Measurements from ENCODE around the gene RTEL1. TPM values are rescaled to one million over a fixed set of nuclear protein-coding genes. Genes with fewer than 3 reads are reported as not detected.

Gene RTEL1
- total and polyA plus RNA-seq, 2 donors (not counting 1 experiment from before 2014, with no cell fraction given) = 15.1 to 32.6 TPM

DNA sequence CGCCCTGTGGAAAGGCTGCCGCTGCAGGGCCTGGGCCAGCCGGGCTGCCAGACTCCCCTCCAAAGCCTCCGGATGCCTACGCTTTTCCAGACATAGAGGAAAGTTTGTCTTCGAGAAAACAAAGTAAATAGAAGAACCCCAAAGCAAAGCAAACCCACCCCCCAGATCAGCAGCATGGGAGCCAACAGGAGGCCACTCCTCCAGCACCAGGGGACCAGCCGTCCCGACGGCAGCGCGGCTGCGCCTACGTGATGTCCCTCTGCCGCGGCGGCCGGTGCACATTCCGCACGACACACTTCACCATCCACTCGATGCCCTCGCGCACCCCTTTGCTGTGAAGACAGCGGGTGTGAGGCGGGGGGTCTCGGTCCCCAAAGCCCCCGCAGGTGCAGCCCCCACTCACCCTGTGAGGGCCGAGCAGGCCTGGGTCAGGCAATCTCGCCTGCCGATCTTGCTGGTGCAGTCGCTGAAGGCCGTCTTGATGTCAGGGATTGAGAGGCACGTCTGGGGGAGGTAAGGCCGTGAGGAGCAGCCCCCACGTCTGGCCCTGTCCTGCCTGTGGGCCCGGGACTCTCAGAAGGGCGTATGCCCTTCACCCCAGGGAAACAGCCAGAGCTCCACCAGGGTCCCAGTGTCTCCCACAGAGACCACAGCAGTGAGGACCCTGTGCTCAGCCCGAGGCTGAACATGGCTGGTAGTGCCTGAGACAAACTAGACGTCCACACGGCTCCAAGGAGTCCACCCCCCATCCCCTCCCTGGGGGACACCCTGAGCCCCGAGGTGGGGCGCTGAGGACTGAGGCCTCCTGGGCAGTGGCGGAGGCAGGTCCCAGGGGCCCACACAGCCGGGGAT is 42.3 kb downstream of the RTEL1 start:
- no peak for ATAC-seq (ENCODE audit: low read depth)
- Histone ChIP-seq H3K9me3 (ENCODE audit: control extremely low read depth in 1 of 3, control insufficient read depth in 2 of 3, insufficient read depth in 1 of 3, low read length in 2 of 3) (no peaks in the 10 kb centered on the region), H3K27ac (ENCODE audit: low read length in 2 of 2) (no peak overlapping the region), H3K4me2 (replicated peaks; ENCODE audit: low read depth, low read length, poor library complexity, severe bottlenecking) (no peak overlapping the region), H3K79me2 (ENCODE audit: control insufficient read depth, insufficient read depth, low read length) (peaks cover 80% of the 10 kb centered on the region), H4K20me1 (ENCODE audit: control insufficient read depth, insufficient read depth, low read length, poor library complexity, severe bottlenecking) (peaks cover 99% of the 10 kb centered on the region), H3K36me3 (replicated peaks in 1 of 2; ENCODE audit: control extremely low read depth in 1 of 2, control insufficient read depth in 1 of 2, extremely low read depth in 1 of 2, insufficient read depth in 2 of 2, low read length in 1 of 2) (peaks cover 0 to 16% of the 10 kb centered on the region in 2 experiments), H3K4me1 (ENCODE audit: control insufficient read depth in 2 of 2, insufficient read depth in 2 of 2, low read length in 2 of 2) (peaks cover 18% of the 10 kb centered on the region in 2 donors), H2AFZ (ENCODE audit: insufficient read depth, low read depth, low read length, poor library complexity, severe bottlenecking) (no peak overlapping the region), H3K4me3 (ENCODE audit: control extremely low read depth in 1 of 5, extremely low read depth in 1 of 5, insufficient read depth in 1 of 5, low read depth in 2 of 5, low read length in 4 of 5) (no peak overlapping the region), H3K27me3 (replicated peaks in 1 of 4; ENCODE audit: control extremely low read depth in 1 of 4, control insufficient read depth in 3 of 4, insufficient read depth in 4 of 4, low read length in 3 of 4) (peaks cover 0 to 3% (median 0%) of the 10 kb centered on the region in 4 experiments), H3K9ac (ENCODE audit: low read length) (no peak overlapping the region)
- 98% methylated on average over 36 of the region's 43 CpGs for WGBS (ENCODE audit: insufficient coverage)
- H3K27ac Mint-ChIP-seq = no peak overlapping the region
- H3K4me3 Mint-ChIP-seq = no peak overlapping the region
- POLR2A ChIA-PET = no interaction called here
- TF ChIP-seq, protein P1, sequence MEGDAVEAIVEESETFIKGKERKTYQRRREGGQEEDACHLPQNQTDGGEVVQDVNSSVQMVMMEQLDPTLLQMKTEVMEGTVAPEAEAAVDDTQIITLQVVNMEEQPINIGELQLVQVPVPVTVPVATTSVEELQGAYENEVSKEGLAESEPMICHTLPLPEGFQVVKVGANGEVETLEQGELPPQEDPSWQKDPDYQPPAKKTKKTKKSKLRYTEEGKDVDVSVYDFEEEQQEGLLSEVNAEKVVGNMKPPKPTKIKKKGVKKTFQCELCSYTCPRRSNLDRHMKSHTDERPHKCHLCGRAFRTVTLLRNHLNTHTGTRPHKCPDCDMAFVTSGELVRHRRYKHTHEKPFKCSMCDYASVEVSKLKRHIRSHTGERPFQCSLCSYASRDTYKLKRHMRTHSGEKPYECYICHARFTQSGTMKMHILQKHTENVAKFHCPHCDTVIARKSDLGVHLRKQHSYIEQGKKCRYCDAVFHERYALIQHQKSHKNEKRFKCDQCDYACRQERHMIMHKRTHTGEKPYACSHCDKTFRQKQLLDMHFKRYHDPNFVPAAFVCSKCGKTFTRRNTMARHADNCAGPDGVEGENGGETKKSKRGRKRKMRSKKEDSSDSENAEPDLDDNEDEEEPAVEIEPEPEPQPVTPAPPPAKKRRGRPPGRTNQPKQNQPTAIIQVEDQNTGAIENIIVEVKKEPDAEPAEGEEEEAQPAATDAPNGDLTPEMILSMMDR (IDR thresholded peaks at IDR 0.05) = no peak
- no peak for TF ChIP-seq EZH2 (IDR thresholded peaks at IDR 0.05; ENCODE audit: borderline replicate concordance, insufficient read depth, low read depth, low read length, poor library complexity, severe bottlenecking)
- CTCF ChIA-PET = no interaction called here
- DNase-seq = peak; percentile 10
- H3K27me3 Mint-ChIP-seq = no peaks in the 10 kb centered on the region
- no peaks in the 10 kb centered on the region for H3K9me3 Mint-ChIP-seq (ENCODE audit: insufficient read depth)
- intact Hi-C loops (cut with micrococcal nuclease) = no loop called here
- peaks cover 16% of the 10 kb centered on the region for H3K4me1 Mint-ChIP-seq

DNA sequence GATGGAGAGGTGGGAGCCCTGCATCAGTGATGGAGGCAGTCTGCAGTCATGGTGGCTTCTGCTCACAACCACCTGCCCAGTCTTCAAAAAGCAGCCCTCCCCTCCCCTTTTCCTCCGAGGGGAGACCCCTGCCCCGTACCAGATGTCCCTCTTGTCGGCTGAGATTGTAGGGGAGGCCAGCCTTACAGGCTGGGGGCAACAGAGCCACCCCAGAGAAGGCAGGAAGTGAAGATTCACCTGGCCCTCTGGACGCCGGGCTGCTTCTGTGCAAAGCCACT is 42.9 kb downstream of the RTEL1 start:
- Histone ChIP-seq H3K4me2 (replicated peaks; ENCODE audit: low read depth, low read length, poor library complexity, severe bottlenecking) (no peak overlapping the region), H4K20me1 (ENCODE audit: control insufficient read depth, insufficient read depth, low read length, poor library complexity, severe bottlenecking) (peaks cover 99% of the 10 kb centered on the region), H2AFZ (ENCODE audit: insufficient read depth, low read depth, low read length, poor library complexity, severe bottlenecking) (no peak overlapping the region), H3K36me3 (replicated peaks in 1 of 2; ENCODE audit: control extremely low read depth in 1 of 2, control insufficient read depth in 1 of 2, extremely low read depth in 1 of 2, insufficient read depth in 2 of 2, low read length in 1 of 2) (peaks cover 0 to 21% of the 10 kb centered on the region in 2 experiments), H3K4me1 (ENCODE audit: control insufficient read depth in 2 of 2, insufficient read depth in 2 of 2, low read length in 2 of 2) (peaks cover 17 to 18% of the 10 kb centered on the region in 2 donors), H3K9ac (ENCODE audit: low read length) (no peak overlapping the region), H3K4me3 (ENCODE audit: control extremely low read depth in 1 of 5, extremely low read depth in 1 of 5, insufficient read depth in 1 of 5, low read depth in 2 of 5, low read length in 4 of 5) (no peak overlapping the region), H3K9me3 (ENCODE audit: control extremely low read depth in 1 of 3, control insufficient read depth in 2 of 3, insufficient read depth in 1 of 3, low read length in 2 of 3) (no peaks in the 10 kb centered on the region), H3K27me3 (replicated peaks in 1 of 4; ENCODE audit: control extremely low read depth in 1 of 4, control insufficient read depth in 3 of 4, insufficient read depth in 4 of 4, low read length in 3 of 4) (peaks cover 0 to 3% (median 0%) of the 10 kb centered on the region in 4 experiments), H3K27ac (ENCODE audit: low read length in 2 of 2) (no peak overlapping the region), H3K79me2 (ENCODE audit: control insufficient read depth, insufficient read depth, low read length) (peaks cover 86% of the 10 kb centered on the region)
- intact Hi-C loops (cut with micrococcal nuclease) = no loop called here
- Mint-ChIP-seq H3K27me3 (no peaks in the 10 kb centered on the region), H3K27ac (no peak overlapping the region), H3K4me1 (peaks cover 16% of the 10 kb centered on the region), H3K4me3 (no peak overlapping the region), H3K9me3 (ENCODE audit: insufficient read depth) (no peaks in the 10 kb centered on the region)
- no peak for DNase-seq
- TF ChIP-seq, protein P1 (IDR thresholded peaks at IDR 0.05) = no peak
- TF ChIP-seq EZH2 (IDR thresholded peaks at IDR 0.05; ENCODE audit: borderline replicate concordance, insufficient read depth, low read depth, low read length, poor library complexity, severe bottlenecking) = no peak
- 84% methylated on average over 5 of the region's 5 CpGs for WGBS (ENCODE audit: insufficient coverage)
- ChIA-PET POLR2A (no interaction called here), CTCF (no interaction called here)
- no peak for ATAC-seq (ENCODE audit: low read depth)
